HepG2 (cell line): ENCODE data around the gene BARX2. TPM values are rescaled to one million over a fixed set of nuclear protein-coding genes. Genes with fewer than 3 reads are reported as not detected.

ENCODE experiments used
- ARNTL ChIP-seq: sonication (generic); formaldehyde crosslinking; IDR thresholded peaks from 2 replicates; pipeline ENCODE4 v1.4.0; 2020; ENCODE audit warnings: mild to moderate bottlenecking, missing genetic modification reagents
- BHLHE40 ChIP-seq: IDR thresholded peaks from 2 replicates; pipeline ENCODE4 v1.6.1; 2011; ENCODE audit warnings: low read length, improper control_type of control experiment
- CBX2 ChIP-seq, 2 experiments: fragments of 200-600 bp in 1 of 2; sonication (generic); formaldehyde crosslinking in 1 of 2; IDR thresholded peaks; 2 replicates each; pipeline versions ENCODE4 v1.7.0 to v1.8.1; 2018 to 2022; ENCODE audit warnings: low read depth in 2 of 2, low read length in 1 of 2, mild to moderate bottlenecking in 1 of 2, missing genetic modification reagents in 1 of 2
- HNRNPL ChIP-seq: fragments of 200-400 bp; formaldehyde crosslinking; IDR thresholded peaks from 2 replicates; pipeline ENCODE4 v1.6.1; 2017; ENCODE audit warnings: mild to moderate bottlenecking, low read depth, low read length
- ISL2 ChIP-seq: sonication (generic); formaldehyde crosslinking; IDR thresholded peaks from 2 replicates; pipeline ENCODE4 v1.5.0; 2020; ENCODE audit warnings: missing genetic modification reagents
- KLF12 ChIP-seq: sonication (generic); formaldehyde crosslinking; IDR thresholded peaks from 2 replicates; pipeline ENCODE4 v1.4.0; 2020; ENCODE audit warnings: missing genetic modification reagents, borderline replicate concordance
- SUZ12 ChIP-seq: fragments of 150-350 bp; IDR thresholded peaks from 2 replicates; pipeline ENCODE4 v1.6.1; 2014; ENCODE audit warnings: low read depth, low read length
- TRIM22 ChIP-seq: fragments of 450-650 bp; IDR thresholded peaks from 2 replicates; pipeline ENCODE4 v1.6.1; 2017
- ZBTB7A ChIP-seq: sonication (generic); formaldehyde crosslinking; IDR thresholded peaks from 2 replicates; pipeline ENCODE4 v1.8.0; 2022; ENCODE audit warnings: mild to moderate bottlenecking, missing genetic modification reagents
- ZFX ChIP-seq: sonication (generic); formaldehyde crosslinking; IDR thresholded peaks from 2 replicates; pipeline ENCODE4 v1.4.0; 2020; ENCODE audit warnings: mild to moderate bottlenecking, low read depth, missing genetic modification reagents, moderate library complexity
- ZHX2 ChIP-seq, 2 experiments: sonication (generic) in 1 of 2; formaldehyde crosslinking in 1 of 2; IDR thresholded peaks; 2 replicates each; pipeline versions ENCODE4 v1.6.1 to v1.9.0; 2014 to 2022; ENCODE audit warnings: antibody characterized with exemption in 1 of 2, borderline replicate concordance in 1 of 2, inconsistent platforms in 1 of 2, low read depth in 1 of 2, missing genetic modification reagents in 1 of 2
- ZNF253 ChIP-seq: sonication (generic); formaldehyde crosslinking; IDR thresholded peaks from 2 replicates; pipeline ENCODE4 v1.8.0; 2022; ENCODE audit warnings: mild to moderate bottlenecking, missing genetic modification reagents, borderline replicate concordance
- ZNF333 ChIP-seq: sonication (generic); formaldehyde crosslinking; IDR thresholded peaks from 2 replicates; pipeline ENCODE4 v1.4.0; 2020; ENCODE audit warnings: mild to moderate bottlenecking, missing genetic modification reagents, borderline replicate concordance
- polyA plus RNA-seq, 8 experiments: library from polyadenylated mRNA; depleted of rRNA in 3 of 8; stranded (reverse) in 7 of 8; unstranded in 1 of 8; fragments of >200 nt; fragmentation: Illumina TruSeq in 4 of 8; extraction: Trizol in 4 of 8; gene quantifications; 2 replicates each; pipeline versions ENCODE4 v1.2.1 to v1.2.3, GENCODE V29; 2011 to 2016; ENCODE audit warnings: low read depth in 4 of 8, missing spikeins in 1 of 8, mixed read lengths in 1 of 8; ENCODE audit not compliant: insufficient read depth in 1 of 8
- total RNA-seq, 5 experiments: library from RNA; depleted of rRNA; stranded (reverse); fragments of >200 nt; fragmentation: Illumina TruSeq; extraction: Trizol; gene quantifications; 2 replicates each; pipeline ENCODE4 v1.2.3, GENCODE V29; 2016; ENCODE audit warnings: low read depth in 1 of 5

The BARX2 gene
- total and polyA plus RNA-seq, 2 of the 13 experiments (the other 11 are each of a cell fraction or from before 2014, with no cell fraction given): not detected

- TF ChIP-seq ZHX2 (IDR thresholded peaks at IDR 0.05; ENCODE audit: low read depth) (no peak), ZHX2 (CRISPR knock-in tag; IDR thresholded peaks at IDR 0.05; ENCODE audit: borderline replicate concordance) (no peak), ZNF333 (no peak), ARNTL (CRISPR knock-in tag) (no peak), ZBTB7A (CRISPR knock-in tag) (no peak), KLF12 (CRISPR knock-in tag) (no peak), ZNF253 (CRISPR knock-in tag) (no peak), ISL2 (CRISPR knock-in tag) (no peak), ZFX (no peak), TRIM22 (no peak), BHLHE40 (no peak), CBX2 (IDR thresholded peaks at IDR 0.05; ENCODE audit: low read depth, low read length) (no peak), CBX2 (CRISPR knock-in tag; IDR thresholded peaks at IDR 0.05; ENCODE audit: low read depth) (no peak), HNRNPL (no peak), SUZ12 (no peak)
Observed at GRCh38 chr11:129395432-129395831, 19.8 kb downstream of the BARX2 start (continued).
